ENCODE measurements around the gene CFAP53. TPM values are rescaled to one million over a fixed set of nuclear protein-coding genes. Genes with fewer than 3 reads are reported as not detected.

The CFAP53 gene
- total RNA-seq, 1 experiment from 2014 or later, result 0.11 TPM

DNA sequence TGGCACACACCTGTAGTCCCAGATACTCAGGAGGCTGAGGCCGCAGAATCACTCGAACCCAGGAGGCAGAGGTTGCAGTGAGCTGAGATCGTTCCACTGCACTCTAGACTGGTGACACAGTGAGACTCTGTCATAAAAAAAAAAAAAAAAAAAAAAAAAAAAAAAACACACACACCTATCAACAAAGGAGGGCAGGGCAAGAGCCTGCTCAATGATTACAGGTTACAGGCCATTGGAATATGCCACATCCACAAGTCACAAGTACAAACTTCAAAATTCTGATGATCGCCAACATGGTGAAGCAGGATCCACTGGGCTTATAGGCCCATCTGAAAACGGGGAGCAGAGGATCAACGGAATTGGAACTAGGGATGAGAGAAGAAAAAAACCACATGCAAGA lies 77.6 kb downstream of the CFAP53 start:
- DNase-seq (ENCODE audit: low read depth, low spot score), result no peak
- in situ Hi-C loops (cut with HindIII; ENCODE audit: low pct_unique_long_range_greater_than_20kb, low sequenced_read_pairs), result no loop called here

DNA sequence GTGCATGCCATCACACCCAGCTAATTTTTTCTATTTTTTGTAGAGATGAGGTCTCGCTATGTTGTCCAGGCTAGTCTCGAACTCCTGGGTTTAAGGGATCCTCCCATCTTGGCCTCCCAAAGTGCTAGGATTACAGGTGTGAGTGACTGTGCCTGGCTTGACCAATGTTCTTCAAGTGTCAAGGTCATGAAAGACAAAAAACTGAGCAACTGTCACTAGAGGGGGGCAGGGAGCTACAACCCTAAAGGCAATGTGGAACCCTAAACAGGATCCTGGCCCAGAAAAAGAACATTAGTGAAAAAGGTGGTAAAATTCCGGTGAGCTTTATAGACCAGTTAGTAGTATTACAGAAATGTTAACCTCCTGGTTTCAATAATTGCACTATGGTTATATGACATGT lies 78.6 kb downstream of the CFAP53 start:
- no peak for DNase-seq (ENCODE audit: low read depth, low spot score)
- in situ Hi-C loops (cut with HindIII; ENCODE audit: low pct_unique_long_range_greater_than_20kb, low sequenced_read_pairs), result no loop called here

DNA sequence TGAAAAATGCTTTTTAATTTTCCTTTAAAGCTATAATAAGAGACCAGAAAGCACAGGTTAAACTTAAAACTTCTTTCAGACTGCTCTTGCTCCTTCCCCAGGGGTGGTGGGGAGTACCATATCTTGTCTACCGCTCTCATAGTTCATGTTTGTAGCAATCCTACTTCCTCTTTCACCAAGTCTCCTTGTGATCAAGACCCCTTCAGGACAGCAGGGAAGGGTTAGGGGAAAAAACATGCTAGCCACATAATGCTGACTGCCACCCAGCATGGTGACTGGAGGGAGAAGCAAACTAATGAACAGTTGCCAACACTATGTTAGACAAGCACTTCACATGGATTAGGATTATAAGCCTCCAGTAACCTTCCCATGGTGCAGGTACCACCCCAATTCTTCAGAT lies 79.9 kb downstream of the CFAP53 start:
- no peak for DNase-seq (ENCODE audit: low read depth, low spot score)
- in situ Hi-C loops (cut with HindIII; ENCODE audit: low pct_unique_long_range_greater_than_20kb, low sequenced_read_pairs), result no loop called here

DNA sequence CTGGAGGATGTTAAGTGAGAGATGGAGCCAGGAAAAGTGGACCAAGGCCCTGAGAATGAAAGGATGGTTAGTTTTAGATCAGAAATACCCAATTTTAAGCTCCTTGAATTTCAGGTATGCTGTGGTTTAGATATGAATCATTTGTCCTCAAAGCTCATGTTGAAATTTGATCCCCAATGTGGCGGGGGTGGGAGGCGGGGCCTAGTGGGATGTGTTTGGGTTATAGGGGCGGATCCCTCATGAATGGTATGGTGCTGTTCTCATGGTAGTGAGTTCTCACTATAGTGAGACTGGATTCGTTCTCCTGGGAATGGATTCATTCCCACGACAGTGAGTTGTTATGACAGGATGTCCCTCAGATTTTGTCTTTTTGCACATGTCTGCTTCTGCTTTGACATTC lies 82.7 kb downstream of the CFAP53 start:
- in situ Hi-C loops (cut with HindIII; ENCODE audit: low pct_unique_long_range_greater_than_20kb, low sequenced_read_pairs), result no loop called here
- no peak for DNase-seq (ENCODE audit: low read depth, low spot score)

DNA sequence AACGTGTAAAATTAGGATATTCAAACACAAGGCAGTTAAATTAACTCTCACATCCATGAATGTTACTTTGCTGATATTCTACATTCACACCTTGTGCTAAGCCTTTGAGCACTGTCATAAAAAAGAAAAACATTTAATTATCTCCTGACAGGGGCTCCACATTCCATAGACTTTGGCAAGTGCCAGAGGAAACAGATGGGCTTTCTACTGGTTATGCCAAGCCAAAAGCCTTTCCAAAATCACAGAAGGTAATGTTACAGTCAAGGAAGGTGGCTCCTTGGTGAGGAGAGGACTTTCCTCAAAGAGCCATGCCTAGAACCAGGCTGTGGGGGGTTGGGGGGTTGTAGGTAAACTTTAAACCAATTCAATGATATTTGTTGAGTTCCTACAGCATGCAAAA lies 83.8 kb downstream of the CFAP53 start:
- DNase-seq (ENCODE audit: low read depth, low spot score), result no peak
- in situ Hi-C loops (cut with HindIII; ENCODE audit: low pct_unique_long_range_greater_than_20kb, low sequenced_read_pairs), result no loop called here

DNA sequence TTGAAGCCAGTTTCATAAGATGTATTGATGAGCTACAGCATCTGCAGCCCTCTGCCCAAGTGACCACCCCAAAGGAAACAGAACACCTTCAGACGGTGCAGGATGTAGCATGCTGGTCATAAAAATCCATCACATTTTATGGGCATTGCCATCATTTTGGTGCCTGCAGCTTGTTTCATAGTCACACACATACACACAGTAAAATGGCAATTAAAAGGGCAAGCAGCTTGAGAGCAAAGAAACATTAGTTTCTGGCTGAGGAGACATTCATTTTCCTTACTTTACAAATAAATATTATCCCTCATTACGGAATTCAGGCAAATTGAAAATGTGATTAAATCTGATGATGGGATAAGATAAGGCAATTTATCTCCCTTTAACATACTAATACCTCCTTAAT lies 84.7 kb downstream of the CFAP53 start:
- DNase-seq (ENCODE audit: low read depth, low spot score), result no peak
- in situ Hi-C loops (cut with HindIII; ENCODE audit: low pct_unique_long_range_greater_than_20kb, low sequenced_read_pairs), result no loop called here

DNA sequence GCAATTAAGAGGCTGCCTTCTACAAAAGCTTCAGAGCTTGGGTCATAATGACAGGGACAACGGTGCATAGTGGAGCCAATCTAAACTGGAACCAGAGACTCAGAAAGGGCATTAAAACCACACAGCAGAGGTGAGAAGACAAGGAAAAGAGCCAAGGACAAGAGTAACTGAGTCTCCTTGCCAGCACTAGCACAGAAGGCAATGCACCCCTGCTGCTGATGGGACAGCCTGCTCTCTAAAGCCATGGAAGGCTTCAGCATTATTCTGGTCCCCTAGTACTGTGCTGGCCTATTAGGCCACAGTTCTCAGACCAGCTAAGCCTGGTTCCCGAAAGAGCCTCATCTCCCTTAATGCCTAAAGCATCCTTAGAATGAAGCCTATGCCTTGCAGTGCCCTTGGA lies 86.8 kb downstream of the CFAP53 start:
- no peak for DNase-seq (ENCODE audit: low read depth, low spot score)
- in situ Hi-C loops (cut with HindIII; ENCODE audit: low pct_unique_long_range_greater_than_20kb, low sequenced_read_pairs), result no loop called here

DNA sequence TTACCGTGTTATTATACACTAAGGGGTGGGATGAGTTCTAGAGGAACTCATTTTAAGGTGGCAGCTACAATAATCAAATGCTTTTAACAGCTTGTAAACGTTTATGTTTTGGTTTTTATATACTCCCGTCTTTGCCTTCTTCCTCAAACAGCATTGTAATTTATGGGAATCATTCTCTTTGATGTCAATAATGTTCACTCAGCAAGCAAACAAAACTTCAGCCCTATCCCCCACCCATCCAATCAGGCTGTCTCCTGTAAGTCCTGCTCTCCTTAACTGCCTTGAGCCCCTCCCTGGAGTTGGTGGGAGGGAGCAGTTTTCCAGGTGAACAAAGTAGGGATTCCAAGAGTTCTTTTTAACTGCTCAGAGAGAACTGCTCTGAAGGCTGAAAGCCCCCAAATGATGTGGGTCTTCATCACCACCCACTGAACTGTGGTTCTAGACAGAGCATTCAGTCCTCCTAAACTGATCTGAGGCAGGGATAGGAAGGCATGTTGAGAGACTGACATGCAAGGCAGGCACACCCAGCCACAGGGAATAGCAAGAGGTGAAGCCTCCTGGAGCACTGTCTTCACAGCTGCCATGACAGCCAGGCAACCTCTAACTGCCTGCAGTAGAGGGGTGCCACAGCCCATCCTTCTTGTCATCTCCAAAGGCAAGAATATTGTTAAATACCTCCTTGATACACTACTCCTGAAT lies 88.9 kb downstream of the CFAP53 start:
- in situ Hi-C loops (cut with HindIII; ENCODE audit: low pct_unique_long_range_greater_than_20kb, low sequenced_read_pairs), result no loop called here
- DNase-seq (ENCODE audit: low read depth, low spot score), result no peak

Small RNAs within 50 kb of the gene (small RNA-seq; reads per million reads assigned to genes)
- 0 to 0.29 reads per million in 2 experiments for gene RN7SL310P

Other genes starting within 250 kb of the CFAP53 start
- gene MYO5B, start 71.3 kb downstream of the CFAP53 start, total RNA-seq (2014; rRNA removed; shearing (Covaris generic)), result 0.48 and 0.66 TPM in 2 replicates
- gene MBD1, start 15.0 kb upstream of the CFAP53 start, total RNA-seq (2014; rRNA removed; shearing (Covaris generic)), result 37.0 and 38.2 TPM in 2 replicates
- gene CXXC1, start 21.2 kb upstream of the CFAP53 start, total RNA-seq (2014; rRNA removed; shearing (Covaris generic)), result 14.9 and 19.4 TPM in 2 replicates
- 23.8 and 27.0 TPM in 2 replicates for gene SKA1, start 108.6 kb upstream of the CFAP53 start, total RNA-seq (2014; rRNA removed; shearing (Covaris generic))

All from SK-MEL-5 (cell line).